ENCODE results near the gene CCNDBP1. TPM values are rescaled to one million over a fixed set of nuclear protein-coding genes. Genes with fewer than 3 reads are reported as not detected.
A peak's percentile ranks its signal among the peaks of the same experiment; 100 is the strongest.
"Not testable (repeated sequence)": the region's sequence is repeated elsewhere in the genome, so short reads cannot be mapped to it uniquely, and the experiment has no call there.

Gene CCNDBP1
- total RNA-seq, 8 experiments from 2014 or later = 21.2 to 62.7 (median 33.3) TPM

- Histone ChIP-seq H3K27ac (no peak overlapping the region), H3K4me3 (no peak overlapping the region), H3K4me1 (replicated peaks in 1 of 2) (no peaks in the 10 kb centered on the region)
- 0 to 91% (median 28%) methylated on average over 2 to 12 of the region's 16 CpGs; no CpG with 5 or more reads in 2 of the 10 experiments for WGBS, 10 experiments
- ATAC-seq (replicated peaks in 6 of 8) = peak in 5 of 8 experiments; percentile 49 to 98 (median 95)
- in situ Hi-C loops (cut with MboI; ENCODE audit: low pct_unique_long_range_greater_than_20kb in 2 of 9, low sequenced_read_pairs in 9 of 9, unreplicated experiment in 9 of 9) = loop anchor here in 1 of 9 experiments (5.0 kb wide), 1 partner anchor 52 kb away; no protein-coding TSS in a partner anchor
Measured at GRCh38 chr15:43225201-43225949, 40.2 kb downstream of the CCNDBP1 start.

- WGBS, 10 experiments = 61 to 100% (median 97%) methylated on average over 1 to 8 of the region's 12 CpGs; no CpG with 5 or more reads in 3 of the 10 experiments
- not testable (repeated sequence) for H3K4me3 ChIP-seq; ATAC-seq (replicated peaks in 6 of 8); H3K27ac ChIP-seq; H3K4me1 ChIP-seq (replicated peaks in 1 of 2)
- in situ Hi-C loops (cut with MboI; ENCODE audit: low pct_unique_long_range_greater_than_20kb in 2 of 9, low sequenced_read_pairs in 9 of 9, unreplicated experiment in 9 of 9) = loop anchor here in 1 of 9 experiments (5.0 kb wide), 1 partner anchor 51 kb away; no protein-coding TSS in a partner anchor
Measured at GRCh38 chr15:43225950-43226255, 40.7 kb downstream of the CCNDBP1 start.

- H3K27ac ChIP-seq = no peak overlapping the region
- H3K4me3 ChIP-seq = no peak overlapping the region
- no peaks in the 10 kb centered on the region for H3K4me1 ChIP-seq (replicated peaks in 1 of 2)
- WGBS, 10 experiments = 20 to 92% (median 85%) methylated on average over 1 to 9 of the region's 57 CpGs; no CpG with 5 or more reads in 4 of the 10 experiments
- in situ Hi-C loops (cut with MboI; ENCODE audit: low pct_unique_long_range_greater_than_20kb in 2 of 9, low sequenced_read_pairs in 9 of 9, unreplicated experiment in 9 of 9) = loop anchor here in 1 of 9 experiments (5.0 kb wide), 1 partner anchor 51 kb away; no protein-coding TSS in a partner anchor
- no peak for ATAC-seq (replicated peaks in 6 of 8)
Measured at GRCh38 chr15:43226436-43227305, 41.5 kb downstream of the CCNDBP1 start.

- in situ Hi-C loops (cut with MboI; ENCODE audit: low pct_unique_long_range_greater_than_20kb in 2 of 9, low sequenced_read_pairs in 9 of 9, unreplicated experiment in 9 of 9) = loop anchor here in 1 of 9 experiments (5.0 kb wide), 1 partner anchor 47 kb away; no protein-coding TSS in a partner anchor
- H3K4me1 ChIP-seq (replicated peaks in 1 of 2) = no peaks in the 10 kb centered on the region
- ATAC-seq (replicated peaks in 6 of 8) = no peak
- no peak overlapping the region for H3K27ac ChIP-seq
- 27 to 90% (median 56%) methylated on average over 1 to 3 of the region's 5 CpGs; no CpG with 5 or more reads in 2 of the 10 experiments for WGBS, 10 experiments
- H3K4me3 ChIP-seq = no peak overlapping the region
Measured at GRCh38 chr15:43229977-43230376, 44.8 kb downstream of the CCNDBP1 start.

- peak in 2 of 8 experiments; percentile 63 to 66 for ATAC-seq (replicated peaks in 6 of 8)
- 67 to 100% (median 78%) methylated on average over 1 to 2 of the region's 2 CpGs; no CpG with 5 or more reads in 6 of the 10 experiments for WGBS, 10 experiments
- no peaks in the 10 kb centered on the region for H3K4me1 ChIP-seq (replicated peaks in 1 of 2)
- no peak overlapping the region for H3K27ac ChIP-seq
- in situ Hi-C loops (cut with MboI; ENCODE audit: low pct_unique_long_range_greater_than_20kb in 2 of 9, low sequenced_read_pairs in 9 of 9, unreplicated experiment in 9 of 9) = no loop called here
- no peak overlapping the region for H3K4me3 ChIP-seq
Measured at GRCh38 chr15:43230640-43231115, 45.5 kb downstream of the CCNDBP1 start.

- ATAC-seq (replicated peaks in 6 of 8) = no peak
- no peaks in the 10 kb centered on the region for H3K4me1 ChIP-seq (replicated peaks in 1 of 2)
- in situ Hi-C loops (cut with MboI; ENCODE audit: low pct_unique_long_range_greater_than_20kb in 2 of 9, low sequenced_read_pairs in 9 of 9, unreplicated experiment in 9 of 9) = no loop called here
- no peak overlapping the region for H3K4me3 ChIP-seq
- H3K27ac ChIP-seq = no peak overlapping the region
- WGBS, 10 experiments = 29 to 100% (median 77%) methylated on average over 1 to 3 of the region's 3 CpGs; no CpG with 5 or more reads in 1 of the 10 experiments
Measured at GRCh38 chr15:43232289-43232874, 47.2 kb downstream of the CCNDBP1 start.

GRCh38 chr15:43235536-43235935 is 50.3 kb downstream of the CCNDBP1 start:
- in situ Hi-C loops (cut with MboI; ENCODE audit: low pct_unique_long_range_greater_than_20kb in 2 of 9, low sequenced_read_pairs in 9 of 9, unreplicated experiment in 9 of 9) = no loop called here
- Histone ChIP-seq H3K4me1 (replicated peaks in 1 of 2) (no peaks in the 10 kb centered on the region), H3K4me3 (no peak overlapping the region), H3K27ac (no peak overlapping the region)
- ATAC-seq (replicated peaks in 6 of 8) = no peak
- WGBS, 10 experiments = 83 to 100% methylated on average over 1 of the region's 6 CpGs; no CpG with 5 or more reads in 8 of the 10 experiments

GRCh38 chr15:43237842-43238470 is 52.8 kb downstream of the CCNDBP1 start:
- Histone ChIP-seq H3K4me1 (replicated peaks in 1 of 2) (no peaks in the 10 kb centered on the region), H3K27ac (no peak overlapping the region), H3K4me3 (no peak overlapping the region)
- WGBS, 10 experiments = 36 to 100% (median 82%) methylated on average over 1 to 4 of the region's 9 CpGs; no CpG with 5 or more reads in 7 of the 10 experiments
- in situ Hi-C loops (cut with MboI; ENCODE audit: low pct_unique_long_range_greater_than_20kb in 2 of 9, low sequenced_read_pairs in 9 of 9, unreplicated experiment in 9 of 9) = no loop called here
- ATAC-seq (replicated peaks in 6 of 8) = peak in 2 of 8 experiments; percentile 28 to 48

- no peak for ATAC-seq (replicated peaks in 6 of 8)
- H3K4me1 ChIP-seq (replicated peaks in 1 of 2) = no peaks in the 10 kb centered on the region
- H3K27ac ChIP-seq = no peak overlapping the region
- WGBS, 10 experiments = 18 to 100% (median 62%) methylated on average over 1 to 6 of the region's 10 CpGs; no CpG with 5 or more reads in 2 of the 10 experiments
- in situ Hi-C loops (cut with MboI; ENCODE audit: low pct_unique_long_range_greater_than_20kb in 2 of 9, low sequenced_read_pairs in 9 of 9, unreplicated experiment in 9 of 9) = no loop called here
- no peak overlapping the region for H3K4me3 ChIP-seq
Measured at GRCh38 chr15:43238671-43239131, 53.5 kb downstream of the CCNDBP1 start.

- 30 to 89% (median 81%) methylated on average over 1 to 7 of the region's 7 CpGs; no CpG with 5 or more reads in 2 of the 10 experiments for WGBS, 10 experiments
- no peaks in the 10 kb centered on the region for H3K4me1 ChIP-seq (replicated peaks in 1 of 2)
- ATAC-seq (replicated peaks in 6 of 8) = no peak
- no peak overlapping the region for H3K4me3 ChIP-seq
- no peak overlapping the region for H3K27ac ChIP-seq
- in situ Hi-C loops (cut with MboI; ENCODE audit: low pct_unique_long_range_greater_than_20kb in 2 of 9, low sequenced_read_pairs in 9 of 9, unreplicated experiment in 9 of 9) = no loop called here
Measured at GRCh38 chr15:43239732-43240491, 54.7 kb downstream of the CCNDBP1 start.

- ATAC-seq (replicated peaks in 6 of 8) = peak in 2 of 8 experiments; percentile 60 to 66
- no peaks in the 10 kb centered on the region for H3K4me1 ChIP-seq (replicated peaks in 1 of 2)
- H3K27ac ChIP-seq = no peak overlapping the region
- no peak overlapping the region for H3K4me3 ChIP-seq
- WGBS, 10 experiments = 90% methylated on average over 1 of the region's 1 CpG; no CpG with 5 or more reads in 9 of the 10 experiments
- in situ Hi-C loops (cut with MboI; ENCODE audit: low pct_unique_long_range_greater_than_20kb in 2 of 9, low sequenced_read_pairs in 9 of 9, unreplicated experiment in 9 of 9) = no loop called here
Measured at GRCh38 chr15:43241100-43241499, 55.9 kb downstream of the CCNDBP1 start.

All from motor neuron (in vitro differentiated cells).